PFSK-1 (cell line): ENCODE data around the gene NRBF2.

Source experiments
- FOXP2 ChIP-seq: optimal IDR thresholded peaks from 2 replicates; pipeline ENCODE3; 2011; ENCODE audit warnings: borderline replicate concordance, control low read depth, inconsistent platforms; ENCODE audit not compliant: insufficient read depth; ENCODE audit errors: extremely low read length, extremely low read depth
- POLR2AphosphoS5 ChIP-seq: IDR thresholded peaks from 2 replicates; pipeline ENCODE4 v1.6.1; 2012; ENCODE audit warnings: low read depth, mild to moderate bottlenecking, control low read depth, low read length, moderate library complexity
- REST ChIP-seq, 2 experiments: IDR thresholded peaks; 2 replicates each; pipeline versions ENCODE4 v1.6.1 to v1.8.0; 2011 to 2012; ENCODE audit warnings: low read depth in 2 of 2, low read length in 2 of 2, control low read depth in 1 of 2, inconsistent platforms in 1 of 2, mild to moderate bottlenecking in 1 of 2, moderate library complexity in 1 of 2; ENCODE audit not compliant: insufficient read depth in 1 of 2
- SIN3A ChIP-seq: IDR thresholded peaks from 2 replicates; pipeline ENCODE4 v1.6.1; 2012; ENCODE audit warnings: mild to moderate bottlenecking, low read length, moderate library complexity, borderline replicate concordance; ENCODE audit not compliant: insufficient read depth
- TAF1 ChIP-seq: IDR thresholded peaks from 2 replicates; pipeline ENCODE4 v1.6.1; 2012; ENCODE audit warnings: low read length, control low read depth, borderline replicate concordance; ENCODE audit not compliant: insufficient read depth

Gene NRBF2

GRCh38 chr10:63192826-63193225 lies 59.7 kb downstream of the NRBF2 start:
- TF ChIP-seq SIN3A (no peak), FOXP2 (no peak), TAF1 (no peak), POLR2AphosphoS5 (no peak), REST (IDR thresholded peaks at IDR 0.05; ENCODE audit: insufficient read depth in 1 of 2, low read depth in 2 of 2, low read length in 2 of 2) (no peak)

GRCh38 chr10:63197344-63198092 lies 64.4 kb downstream of the NRBF2 start:
- TF ChIP-seq POLR2AphosphoS5, result no peak

GRCh38 chr10:63199716-63200115 lies 66.6 kb downstream of the NRBF2 start:
- TF ChIP-seq SIN3A (no peak), FOXP2 (no peak), TAF1 (no peak), POLR2AphosphoS5 (no peak), REST (IDR thresholded peaks at IDR 0.05; ENCODE audit: insufficient read depth in 1 of 2, low read depth in 2 of 2, low read length in 2 of 2) (no peak)

- TF ChIP-seq FOXP2 (no peak), TAF1 (no peak), SIN3A (no peak), POLR2AphosphoS5 (no peak), REST (IDR thresholded peaks at IDR 0.05; ENCODE audit: insufficient read depth in 1 of 2, low read depth in 2 of 2, low read length in 2 of 2) (no peak)
These were observed 67.3 kb downstream of the NRBF2 start for GRCh38 chr10:63200431-63200830.

- TF ChIP-seq TAF1 (no peak), SIN3A (no peak), FOXP2 (no peak), POLR2AphosphoS5 (no peak), REST (IDR thresholded peaks at IDR 0.05; ENCODE audit: insufficient read depth in 1 of 2, low read depth in 2 of 2, low read length in 2 of 2) (no peak)
These were observed 68.0 kb downstream of the NRBF2 start for GRCh38 chr10:63201118-63201517.
